Activated gamma-delta T cell treated with Interleukin-2 at 50 U/mL for 16 hours (primary cell): Measurements from ENCODE around the gene ADGRV1.
"Not testable (repeated sequence)": the region's sequence is repeated elsewhere in the genome, so short reads cannot be mapped to it uniquely, and the experiment has no call there.

ENCODE experiments used
- DNase-seq: peaks from one replicate; pipeline ENCODE4 v3.0.0-alpha.2; 2020

ADGRV1 gene

GRCh38 chr5:90957906-90958305 lies 399.3 kb downstream of the ADGRV1 start:
- no peak for DNase-seq

- no peak for DNase-seq
These were observed 400.7 kb downstream of the ADGRV1 start for GRCh38 chr5:90959262-90959661.

- no peak for DNase-seq
These were observed 403.9 kb downstream of the ADGRV1 start for GRCh38 chr5:90962481-90962880.

- no peak for DNase-seq
These were observed 406.6 kb downstream of the ADGRV1 start for GRCh38 chr5:90965110-90965685.

GRCh38 chr5:90967443-90967842 lies 408.8 kb downstream of the ADGRV1 start:
- DNase-seq, result no peak

- DNase-seq, result no peak
These were observed 409.3 kb downstream of the ADGRV1 start for GRCh38 chr5:90967851-90968250.

GRCh38 chr5:90968319-90968718 lies 409.7 kb downstream of the ADGRV1 start:
- no peak for DNase-seq

GRCh38 chr5:90969945-90970344 lies 411.3 kb downstream of the ADGRV1 start:
- not testable (repeated sequence) for DNase-seq

- no peak for DNase-seq
These were observed 422.6 kb downstream of the ADGRV1 start for GRCh38 chr5:90981177-90981576.

- no peak for DNase-seq
These were observed 423.2 kb downstream of the ADGRV1 start for GRCh38 chr5:90981821-90982220.

GRCh38 chr5:90982576-90982975 lies 424.0 kb downstream of the ADGRV1 start:
- no peak for DNase-seq

- DNase-seq, result no peak
These were observed 424.6 kb downstream of the ADGRV1 start for GRCh38 chr5:90983148-90983547.

GRCh38 chr5:90983711-90984124 lies 425.1 kb downstream of the ADGRV1 start:
- DNase-seq, result no peak

GRCh38 chr5:90985341-90985740 lies 426.7 kb downstream of the ADGRV1 start:
- no peak for DNase-seq

GRCh38 chr5:90987726-90988125 lies 429.1 kb downstream of the ADGRV1 start:
- DNase-seq, result no peak

GRCh38 chr5:90991201-90991600 lies 432.6 kb downstream of the ADGRV1 start:
- no peak for DNase-seq

- DNase-seq, result no peak
These were observed 436.2 kb downstream of the ADGRV1 start for GRCh38 chr5:90994796-90995195.

GRCh38 chr5:90996089-90996488 lies 437.5 kb downstream of the ADGRV1 start:
- no peak for DNase-seq

- no peak for DNase-seq
These were observed 438.5 kb downstream of the ADGRV1 start for GRCh38 chr5:90997082-90997481.

GRCh38 chr5:91000743-91001142 lies 442.1 kb downstream of the ADGRV1 start:
- no peak for DNase-seq

- no peak for DNase-seq
These were observed 448.1 kb downstream of the ADGRV1 start for GRCh38 chr5:91006713-91007112.

GRCh38 chr5:91007251-91007650 lies 448.7 kb downstream of the ADGRV1 start:
- DNase-seq, result no peak

- DNase-seq, result no peak
These were observed 449.3 kb downstream of the ADGRV1 start for GRCh38 chr5:91007780-91008402.

- DNase-seq, result no peak
These were observed 451.5 kb downstream of the ADGRV1 start for GRCh38 chr5:91010090-91010489.

- no peak for DNase-seq
These were observed 452.4 kb downstream of the ADGRV1 start for GRCh38 chr5:91011029-91011428.
